Mesothelial cell of epicardium (in vitro differentiated cells): ENCODE results near the gene ACOXL. TPM values are rescaled to one million over a fixed set of nuclear protein-coding genes. Genes with fewer than 3 reads are reported as not detected.

Experiments used
- DNase-seq, 2 experiments: peaks; one replicate each; pipeline ENCODE4 v3.0.0; 2021; ENCODE audit warnings: low spot score in 2 of 2; ENCODE audit not compliant: unreplicated experiment in 2 of 2
- H3K27ac Mint-ChIP-seq: 2 replicates; pipeline ENCODE4 v1.8.0; 2021; ENCODE audit warnings: mixed read lengths
- H3K27me3 Mint-ChIP-seq: 2 replicates; pipeline ENCODE4 v1.8.0; 2021; ENCODE audit warnings: low read depth, mixed read lengths
- H3K36me3 Mint-ChIP-seq: 2 replicates; pipeline ENCODE4 v1.8.0; 2021; ENCODE audit warnings: mixed read lengths
- H3K4me1 Mint-ChIP-seq: 2 replicates; pipeline ENCODE4 v1.8.0; 2021; ENCODE audit warnings: mixed read lengths
- H3K4me3 Mint-ChIP-seq: 2 replicates; pipeline ENCODE4 v1.8.0; 2021; ENCODE audit warnings: mild to moderate bottlenecking, moderate library complexity, mixed read lengths
- H3K9me3 Mint-ChIP-seq: 2 replicates; pipeline ENCODE4 v1.8.0; 2021; ENCODE audit warnings: mixed read lengths
- CTCF ChIP-seq: fragments of 200-600 bp; sonication (generic); IDR thresholded peaks from one replicate; pipeline ENCODE4 v1.5.0; 2021; ENCODE audit warnings: antibody characterized with exemption; ENCODE audit not compliant: unreplicated experiment
- total RNA-seq: library from RNA; stranded (reverse); gene quantifications from 3 replicates; pipeline ENCODE4 v1.2.1, GENCODE V29; 2021

ACOXL gene
- total RNA-seq, 1 donor from 2014 or later, result 0.20 TPM

GRCh38 chr2:111157798-111158197, 425.4 kb downstream of the ACOXL start:
- no peak overlapping the region for H3K27ac Mint-ChIP-seq
- peaks cover 22% of the 10 kb centered on the region for H3K36me3 Mint-ChIP-seq
- DNase-seq, result no peak
- H3K4me3 Mint-ChIP-seq, result no peak overlapping the region
- H3K27me3 Mint-ChIP-seq, result no peaks in the 10 kb centered on the region
- no peak for TF ChIP-seq CTCF
- no peaks in the 10 kb centered on the region for H3K9me3 Mint-ChIP-seq
- H3K4me1 Mint-ChIP-seq, result peaks cover 18% of the 10 kb centered on the region

DNA sequence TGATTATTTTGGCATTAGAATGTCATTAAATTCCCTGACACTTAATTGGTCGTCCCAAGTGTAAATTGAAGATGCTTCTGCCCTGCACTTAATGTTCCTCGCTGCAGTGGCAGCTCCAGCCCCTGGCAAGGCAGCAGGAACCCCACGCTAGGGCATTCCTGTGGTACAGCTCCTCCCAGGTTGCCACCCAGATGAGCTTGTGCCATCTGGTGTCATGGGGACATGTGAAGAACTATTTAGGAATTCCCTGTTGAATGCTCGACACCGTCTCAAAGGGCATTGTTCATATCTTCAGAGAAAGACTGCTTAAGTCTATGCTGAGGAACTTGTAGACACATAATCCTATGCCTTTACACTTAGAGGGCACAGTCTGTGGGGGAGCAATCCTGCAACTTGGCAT, 427.3 kb downstream of the ACOXL start:
- no peak for TF ChIP-seq CTCF
- no peak overlapping the region for H3K27ac Mint-ChIP-seq
- H3K9me3 Mint-ChIP-seq, result no peaks in the 10 kb centered on the region
- peaks cover 22% of the 10 kb centered on the region for H3K36me3 Mint-ChIP-seq
- no peaks in the 10 kb centered on the region for H3K27me3 Mint-ChIP-seq
- H3K4me3 Mint-ChIP-seq, result no peak overlapping the region
- no peak for DNase-seq
- H3K4me1 Mint-ChIP-seq, result peaks cover 25% of the 10 kb centered on the region

GRCh38 chr2:111160758-111161157, 428.4 kb downstream of the ACOXL start:
- DNase-seq, result no peak
- Mint-ChIP-seq H3K27me3 (no peaks in the 10 kb centered on the region), H3K4me1 (peaks cover 18% of the 10 kb centered on the region), H3K4me3 (no peak overlapping the region), H3K27ac (no peak overlapping the region), H3K36me3 (peaks cover 31% of the 10 kb centered on the region), H3K9me3 (no peaks in the 10 kb centered on the region)
- TF ChIP-seq CTCF, result no peak

DNA sequence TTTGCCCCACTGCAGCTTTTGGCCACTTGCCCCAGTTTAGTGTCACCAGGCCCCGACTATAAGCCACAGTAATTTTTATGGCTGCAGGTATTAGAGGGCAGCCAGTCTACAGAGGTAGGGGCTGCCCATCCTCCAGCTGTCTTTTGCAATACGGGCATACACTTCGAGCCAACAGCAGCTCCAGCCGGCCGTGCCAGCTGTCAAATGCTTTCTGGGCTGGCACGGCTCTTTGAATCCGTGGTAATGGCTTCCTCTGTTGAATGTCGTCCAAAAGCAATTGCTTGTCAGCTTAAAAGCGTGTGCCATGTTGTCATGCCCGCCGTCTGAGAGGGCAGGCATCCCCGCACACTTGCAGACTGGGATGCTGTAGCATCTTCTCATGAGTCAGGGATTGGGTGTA, 429.6 kb downstream of the ACOXL start:
- no peak for DNase-seq
- H3K4me3 Mint-ChIP-seq, result no peak overlapping the region
- no peaks in the 10 kb centered on the region for H3K27me3 Mint-ChIP-seq
- TF ChIP-seq CTCF, result no peak
- peaks cover 14% of the 10 kb centered on the region for H3K4me1 Mint-ChIP-seq
- no peaks in the 10 kb centered on the region for H3K9me3 Mint-ChIP-seq
- H3K27ac Mint-ChIP-seq, result no peak overlapping the region
- H3K36me3 Mint-ChIP-seq, result peaks cover 32% of the 10 kb centered on the region

DNA sequence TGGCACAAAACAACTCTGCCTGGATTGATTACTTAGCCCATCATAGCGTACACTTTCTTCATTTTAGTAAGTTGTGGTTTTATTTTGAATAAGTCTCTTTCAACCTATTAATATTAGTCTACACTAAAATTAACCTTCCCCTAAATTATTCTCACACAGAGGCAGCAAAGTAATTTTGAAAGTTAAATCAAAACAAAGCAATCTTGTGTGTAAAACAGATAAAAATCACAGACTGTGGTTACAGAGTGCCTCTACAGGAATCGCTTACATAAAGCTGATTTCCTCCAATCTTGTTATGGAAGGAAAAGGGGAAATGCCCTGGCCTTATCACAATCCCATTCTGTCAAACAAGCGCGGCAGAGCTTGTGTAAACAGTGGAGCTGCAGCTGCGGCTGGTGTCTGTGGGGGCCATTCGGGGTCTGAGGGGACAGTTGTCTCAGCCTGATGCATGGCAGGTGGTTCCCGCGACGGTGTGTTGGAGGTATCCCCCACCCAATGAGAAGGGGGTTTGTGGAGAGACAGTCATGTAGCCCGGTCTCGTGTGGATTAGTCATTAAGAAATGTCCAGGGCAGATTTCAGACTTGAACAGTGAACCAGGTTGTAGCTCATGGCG, 430.5 kb downstream of the ACOXL start:
- no peaks in the 10 kb centered on the region for H3K27me3 Mint-ChIP-seq
- no peak overlapping the region for H3K4me3 Mint-ChIP-seq
- H3K36me3 Mint-ChIP-seq, result peaks cover 32% of the 10 kb centered on the region
- DNase-seq, result no peak
- peak overlapping the region; percentile 57 for H3K27ac Mint-ChIP-seq
- TF ChIP-seq CTCF, result no peak
- H3K4me1 Mint-ChIP-seq, result peaks cover 16% of the 10 kb centered on the region
- H3K9me3 Mint-ChIP-seq, result no peaks in the 10 kb centered on the region

DNA sequence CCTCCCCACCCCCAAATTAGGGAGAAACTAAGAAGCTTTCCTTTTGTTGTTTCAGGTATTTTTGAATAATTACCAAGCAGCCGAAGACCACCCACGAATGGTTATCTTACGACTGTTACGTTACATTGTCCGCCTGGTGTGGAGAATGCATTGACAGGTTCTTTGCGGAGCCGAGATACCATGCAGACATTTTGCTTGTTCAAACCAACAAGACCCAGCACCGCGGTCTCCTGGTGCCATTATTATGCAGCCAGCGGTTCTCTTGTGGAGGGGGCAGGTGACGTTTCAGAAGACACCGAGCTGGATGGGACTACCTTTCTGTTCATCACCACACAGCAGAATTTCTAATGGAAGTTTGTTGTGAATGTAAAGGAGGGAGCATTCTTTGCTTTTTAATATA, 431.7 kb downstream of the ACOXL start:
- H3K27ac Mint-ChIP-seq, result no peak overlapping the region
- H3K4me3 Mint-ChIP-seq, result no peak overlapping the region
- no peak for DNase-seq
- H3K27me3 Mint-ChIP-seq, result no peaks in the 10 kb centered on the region
- peaks cover 26% of the 10 kb centered on the region for H3K36me3 Mint-ChIP-seq
- peaks cover 25% of the 10 kb centered on the region for H3K4me1 Mint-ChIP-seq
- H3K9me3 Mint-ChIP-seq, result no peaks in the 10 kb centered on the region
- no peak for TF ChIP-seq CTCF
